HL-60 (cell line): ENCODE results near the gene CDK5RAP1.

ENCODE experiments used
- DNase-seq, 2 experiments: peaks; one replicate each; pipeline ENCODE4 v3.0.0-alpha.2; 2010 to 2020; ENCODE audit warnings: low read depth in 1 of 2, low spot score in 1 of 2
- H3K27ac ChIP-seq: fragments of 250-450 bp; sonication (Bioruptor Pico); replicated peaks from 2 replicates; pipeline ENCODE4 v1.5.1; 2020; ENCODE audit warnings: mild to moderate bottlenecking, moderate library complexity
- H3K27me3 ChIP-seq: fragments of 250-450 bp; sonication (Bioruptor Pico); 2 replicates; pipeline ENCODE4 v1.5.1; 2021; ENCODE audit warnings: mild to moderate bottlenecking, moderate library complexity; ENCODE audit not compliant: insufficient read depth, poor library complexity, severe bottlenecking
- H3K4me3 ChIP-seq: replicated peaks from 2 replicates; pipeline ENCODE4 v1.5.1; 2011; ENCODE audit warnings: mild to moderate bottlenecking, control low read depth, low read length; ENCODE audit not compliant: insufficient read depth
- GABPA ChIP-seq: IDR thresholded peaks from 2 replicates; pipeline ENCODE4 v1.6.1; 2012; ENCODE audit warnings: low read depth
- POLR2AphosphoS5 ChIP-seq: IDR thresholded peaks from 2 replicates; pipeline ENCODE4 v1.6.1; 2012; ENCODE audit warnings: low read depth
- SPI1 ChIP-seq: IDR thresholded peaks from 2 replicates; pipeline ENCODE4 v1.6.1; 2012; ENCODE audit warnings: low read depth, mild to moderate bottlenecking, borderline replicate concordance
- TF ChIP-seq, protein P1 (sequence below): IDR thresholded peaks from one replicate; pipeline ENCODE4 v1.5.1; 2011; ENCODE audit warnings: low read length, control low read depth, inconsistent platforms; ENCODE audit not compliant: insufficient read depth
- TF ChIP-seq, protein P2 (sequence below): IDR thresholded peaks from 2 replicates; pipeline ENCODE4 v1.6.1; 2012; ENCODE audit warnings: low read depth; ENCODE audit not compliant: insufficient replicate concordance

Gene CDK5RAP1

DNA sequence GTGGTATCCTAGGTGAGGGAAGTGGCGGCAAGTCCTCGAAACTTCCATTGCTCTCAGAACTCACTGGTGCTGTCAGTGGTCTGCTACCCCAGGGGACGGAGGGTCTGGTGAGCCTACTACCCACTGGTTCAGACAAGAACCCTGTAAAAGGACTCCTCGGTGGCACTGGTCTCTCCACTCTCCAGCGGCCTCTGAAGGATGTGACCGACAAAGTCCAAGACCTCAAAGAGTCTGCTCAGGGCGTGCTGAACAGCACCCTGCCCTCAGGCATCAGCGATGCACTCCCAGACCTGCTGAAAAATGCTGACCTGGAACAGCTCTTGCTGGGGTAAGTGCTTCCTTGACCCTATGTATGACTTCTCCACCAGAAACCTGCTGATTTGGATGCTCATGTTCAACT, 51.8 kb downstream of the CDK5RAP1 start:
- Histone ChIP-seq H3K4me3 (no peak overlapping the region), H3K27ac (no peak overlapping the region), H3K27me3 (no peaks in the 10 kb centered on the region)
- DNase-seq: no peak
- TF ChIP-seq GABPA (no peak), SPI1 (no peak), POLR2AphosphoS5 (no peak)
- TF ChIP-seq, protein P1, sequence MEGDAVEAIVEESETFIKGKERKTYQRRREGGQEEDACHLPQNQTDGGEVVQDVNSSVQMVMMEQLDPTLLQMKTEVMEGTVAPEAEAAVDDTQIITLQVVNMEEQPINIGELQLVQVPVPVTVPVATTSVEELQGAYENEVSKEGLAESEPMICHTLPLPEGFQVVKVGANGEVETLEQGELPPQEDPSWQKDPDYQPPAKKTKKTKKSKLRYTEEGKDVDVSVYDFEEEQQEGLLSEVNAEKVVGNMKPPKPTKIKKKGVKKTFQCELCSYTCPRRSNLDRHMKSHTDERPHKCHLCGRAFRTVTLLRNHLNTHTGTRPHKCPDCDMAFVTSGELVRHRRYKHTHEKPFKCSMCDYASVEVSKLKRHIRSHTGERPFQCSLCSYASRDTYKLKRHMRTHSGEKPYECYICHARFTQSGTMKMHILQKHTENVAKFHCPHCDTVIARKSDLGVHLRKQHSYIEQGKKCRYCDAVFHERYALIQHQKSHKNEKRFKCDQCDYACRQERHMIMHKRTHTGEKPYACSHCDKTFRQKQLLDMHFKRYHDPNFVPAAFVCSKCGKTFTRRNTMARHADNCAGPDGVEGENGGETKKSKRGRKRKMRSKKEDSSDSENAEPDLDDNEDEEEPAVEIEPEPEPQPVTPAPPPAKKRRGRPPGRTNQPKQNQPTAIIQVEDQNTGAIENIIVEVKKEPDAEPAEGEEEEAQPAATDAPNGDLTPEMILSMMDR: no peak
- TF ChIP-seq, protein P2, sequence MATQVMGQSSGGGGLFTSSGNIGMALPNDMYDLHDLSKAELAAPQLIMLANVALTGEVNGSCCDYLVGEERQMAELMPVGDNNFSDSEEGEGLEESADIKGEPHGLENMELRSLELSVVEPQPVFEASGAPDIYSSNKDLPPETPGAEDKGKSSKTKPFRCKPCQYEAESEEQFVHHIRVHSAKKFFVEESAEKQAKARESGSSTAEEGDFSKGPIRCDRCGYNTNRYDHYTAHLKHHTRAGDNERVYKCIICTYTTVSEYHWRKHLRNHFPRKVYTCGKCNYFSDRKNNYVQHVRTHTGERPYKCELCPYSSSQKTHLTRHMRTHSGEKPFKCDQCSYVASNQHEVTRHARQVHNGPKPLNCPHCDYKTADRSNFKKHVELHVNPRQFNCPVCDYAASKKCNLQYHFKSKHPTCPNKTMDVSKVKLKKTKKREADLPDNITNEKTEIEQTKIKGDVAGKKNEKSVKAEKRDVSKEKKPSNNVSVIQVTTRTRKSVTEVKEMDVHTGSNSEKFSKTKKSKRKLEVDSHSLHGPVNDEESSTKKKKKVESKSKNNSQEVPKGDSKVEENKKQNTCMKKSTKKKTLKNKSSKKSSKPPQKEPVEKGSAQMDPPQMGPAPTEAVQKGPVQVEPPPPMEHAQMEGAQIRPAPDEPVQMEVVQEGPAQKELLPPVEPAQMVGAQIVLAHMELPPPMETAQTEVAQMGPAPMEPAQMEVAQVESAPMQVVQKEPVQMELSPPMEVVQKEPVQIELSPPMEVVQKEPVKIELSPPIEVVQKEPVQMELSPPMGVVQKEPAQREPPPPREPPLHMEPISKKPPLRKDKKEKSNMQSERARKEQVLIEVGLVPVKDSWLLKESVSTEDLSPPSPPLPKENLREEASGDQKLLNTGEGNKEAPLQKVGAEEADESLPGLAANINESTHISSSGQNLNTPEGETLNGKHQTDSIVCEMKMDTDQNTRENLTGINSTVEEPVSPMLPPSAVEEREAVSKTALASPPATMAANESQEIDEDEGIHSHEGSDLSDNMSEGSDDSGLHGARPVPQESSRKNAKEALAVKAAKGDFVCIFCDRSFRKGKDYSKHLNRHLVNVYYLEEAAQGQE: no peak

- no peak for DNase-seq
These were observed 53.0 kb downstream of the CDK5RAP1 start for GRCh38 chr20:33348136-33348937.

GRCh38 chr20:33345342-33345741, 56.0 kb downstream of the CDK5RAP1 start:
- Histone ChIP-seq H3K27me3 (no peaks in the 10 kb centered on the region), H3K4me3 (no peak overlapping the region), H3K27ac (no peak overlapping the region)
- no peak for DNase-seq
- TF ChIP-seq, protein P2: no peak
- TF ChIP-seq GABPA (no peak), SPI1 (no peak), POLR2AphosphoS5 (no peak)
- TF ChIP-seq, protein P1: no peak

More at GRCh38 chr20:33348136-33348937, 53.0 kb downstream of the CDK5RAP1 start:
- TF ChIP-seq GABPA: no peak
- no peak for TF ChIP-seq POLR2AphosphoS5
- TF ChIP-seq, protein P1: no peak
- no peak for TF ChIP-seq SPI1
- TF ChIP-seq, protein P2: no peak
- Histone ChIP-seq H3K27ac (no peak overlapping the region), H3K4me3 (no peak overlapping the region), H3K27me3 (no peaks in the 10 kb centered on the region)
